Kidney capillary endothelial cell (primary cell): Measurements from ENCODE around the gene CCDC183.
A peak's percentile ranks its signal among the peaks of the same experiment; 100 is the strongest.
"Not testable (repeated sequence)": the region's sequence is repeated elsewhere in the genome, so short reads cannot be mapped to it uniquely, and the experiment has no call there.

ENCODE experiments used
- DNase-seq: peaks from one replicate; pipeline ENCODE4 v3.0.0-alpha.2; 2018; ENCODE audit warnings: low spot score

The CCDC183 gene

DNA sequence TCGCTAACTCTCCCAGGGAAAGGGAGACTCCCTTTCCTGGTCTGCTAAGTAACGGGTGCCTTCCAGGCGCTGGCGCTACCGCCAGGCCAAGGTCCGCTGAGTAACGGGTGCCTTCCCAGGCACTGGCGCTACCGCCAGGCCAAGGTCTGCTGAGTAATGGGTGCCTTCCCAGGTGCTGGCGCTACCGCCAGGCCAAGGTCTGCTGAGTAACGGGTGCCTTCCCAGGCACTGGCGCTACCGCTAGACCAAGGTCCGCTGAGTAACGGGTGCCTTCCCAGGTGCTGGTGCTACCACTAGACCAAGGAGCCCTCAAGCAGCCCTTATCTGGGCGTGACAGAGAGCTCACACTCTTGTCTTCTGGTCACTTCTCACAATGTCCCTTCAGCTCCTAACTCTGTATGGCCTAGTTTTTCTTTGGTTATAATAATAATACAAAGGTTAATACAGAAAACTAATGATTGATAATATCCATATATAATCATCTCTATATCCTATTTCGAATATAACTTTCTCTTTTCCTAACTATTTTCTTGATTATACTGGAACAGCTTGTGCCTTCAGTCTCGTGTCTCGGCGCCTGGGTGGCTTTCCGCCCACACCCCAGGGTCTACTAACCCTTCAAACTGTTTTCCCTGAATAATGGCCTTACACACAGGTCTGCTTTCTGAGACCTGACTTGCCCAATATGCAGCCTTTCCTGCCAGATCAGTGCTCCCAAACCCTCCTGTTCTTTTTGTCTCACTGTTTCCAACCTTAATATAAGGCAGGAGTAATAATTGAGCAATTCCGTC, 10.4 kb upstream of the CCDC183 start:
- not testable (repeated sequence) for DNase-seq

DNA sequence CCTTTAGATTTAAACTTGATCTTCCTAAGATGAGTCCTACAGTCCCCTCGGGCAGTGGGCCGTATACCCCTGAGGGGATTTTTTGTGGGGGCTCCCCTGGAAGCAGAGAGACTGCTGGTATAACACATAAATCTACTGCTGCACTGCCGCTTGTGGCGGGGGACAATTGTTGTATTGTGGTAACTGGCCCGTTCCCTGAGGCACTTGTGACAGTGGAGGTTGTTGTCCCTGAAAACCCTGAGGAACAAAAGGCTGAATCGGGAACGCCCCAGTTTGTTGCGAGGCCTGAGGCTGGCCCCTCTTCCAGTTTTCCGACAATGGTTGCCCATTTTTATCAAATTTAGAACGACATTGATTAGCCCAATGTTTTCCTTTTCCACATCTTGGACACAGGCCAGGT, 9.7 kb upstream of the CCDC183 start:
- no peak for DNase-seq

DNA sequence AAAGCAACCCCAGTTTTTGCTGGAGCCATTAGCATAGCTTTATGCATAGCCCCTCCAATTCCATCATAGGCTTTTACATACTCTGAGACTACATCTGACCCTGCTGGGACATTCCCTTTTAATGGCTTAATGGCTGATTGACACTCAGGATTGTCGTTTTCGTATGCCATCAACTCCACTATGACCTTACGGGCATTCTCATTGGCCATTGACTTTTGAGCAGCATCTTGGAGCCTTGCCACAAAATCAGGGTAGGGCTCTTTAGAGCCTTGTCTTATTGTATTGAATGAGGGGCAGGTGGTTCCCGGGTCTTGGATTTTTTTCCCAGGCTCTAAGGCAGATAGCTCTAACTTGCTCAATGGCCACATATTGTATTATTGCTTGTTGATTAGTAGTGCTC, 9.2 kb upstream of the CCDC183 start:
- DNase-seq: not testable (repeated sequence)

DNA sequence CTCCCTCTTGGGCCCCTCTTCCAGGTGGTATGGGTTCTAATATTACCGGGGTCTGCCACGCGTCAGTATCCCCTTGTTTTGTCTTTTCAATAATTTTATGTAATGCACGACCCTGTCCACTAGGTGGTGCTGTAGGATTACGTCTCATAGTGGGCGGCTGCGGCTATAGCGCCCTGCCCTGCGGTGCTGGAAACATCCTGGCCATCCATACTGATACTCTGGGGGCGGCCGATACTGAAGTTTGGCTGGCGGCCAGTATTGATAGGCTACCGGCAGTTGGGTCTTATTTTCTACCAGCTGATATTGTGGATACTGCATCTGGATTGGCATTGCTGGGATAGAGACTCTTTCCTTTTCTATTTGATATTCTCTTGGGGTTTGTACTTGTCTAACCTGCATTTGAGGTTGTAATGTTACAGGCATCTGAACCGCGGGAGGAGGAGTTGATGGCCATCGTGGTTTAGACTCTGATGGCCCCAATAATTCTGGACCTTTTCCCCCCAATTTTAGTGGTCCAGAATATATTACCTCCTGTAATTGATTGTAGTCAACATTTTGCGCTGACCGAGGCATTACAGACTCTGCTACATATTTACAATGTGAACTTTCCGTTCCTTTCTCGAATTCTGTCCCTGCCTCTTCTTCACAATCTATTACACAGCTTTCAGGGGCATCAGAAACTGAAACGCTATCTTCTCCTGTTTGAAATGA, 8.3 kb upstream of the CCDC183 start:
- peak; percentile 69 for DNase-seq

DNA sequence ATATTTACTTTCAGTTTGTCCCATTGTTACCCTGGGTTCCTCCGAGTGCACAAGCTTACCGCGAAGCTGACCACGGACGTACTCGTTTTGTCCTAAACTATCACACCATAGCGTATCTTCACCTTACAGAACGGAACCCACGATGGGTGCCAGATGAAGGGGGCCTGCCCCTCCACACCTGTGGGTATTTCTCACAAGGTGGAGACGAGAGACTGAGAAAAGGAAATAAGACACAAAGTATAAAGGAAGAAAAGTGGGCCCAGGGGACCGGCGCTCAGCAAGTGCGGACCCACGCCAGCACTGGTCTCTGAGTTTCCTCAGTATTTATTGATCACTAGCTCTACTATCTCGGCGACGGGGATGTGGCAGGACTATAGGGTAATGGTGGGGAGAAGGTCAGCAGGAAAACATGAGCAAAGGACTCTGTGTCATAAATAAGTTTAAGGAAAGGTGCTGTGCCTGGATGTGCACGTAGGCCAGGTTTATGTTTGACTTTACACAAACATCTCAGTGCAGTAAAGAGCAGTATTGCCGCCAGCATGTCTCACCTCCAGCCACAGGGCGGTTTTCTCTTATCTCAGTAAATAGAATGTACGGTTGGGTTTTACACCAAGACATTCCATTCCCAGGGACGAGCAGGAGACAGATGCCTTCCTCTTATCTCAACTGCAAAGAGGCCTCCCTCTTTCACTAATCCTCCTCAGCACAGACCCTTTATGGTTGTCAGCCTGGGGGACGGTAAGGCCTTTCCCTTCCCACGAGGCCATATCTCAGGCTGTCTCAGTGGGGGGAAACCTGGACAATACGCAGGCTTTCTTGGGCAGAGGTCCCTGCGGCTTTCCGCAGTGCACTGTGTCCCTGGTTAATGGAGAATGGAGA, 7.3 kb upstream of the CCDC183 start:
- not testable (repeated sequence) for DNase-seq

DNA sequence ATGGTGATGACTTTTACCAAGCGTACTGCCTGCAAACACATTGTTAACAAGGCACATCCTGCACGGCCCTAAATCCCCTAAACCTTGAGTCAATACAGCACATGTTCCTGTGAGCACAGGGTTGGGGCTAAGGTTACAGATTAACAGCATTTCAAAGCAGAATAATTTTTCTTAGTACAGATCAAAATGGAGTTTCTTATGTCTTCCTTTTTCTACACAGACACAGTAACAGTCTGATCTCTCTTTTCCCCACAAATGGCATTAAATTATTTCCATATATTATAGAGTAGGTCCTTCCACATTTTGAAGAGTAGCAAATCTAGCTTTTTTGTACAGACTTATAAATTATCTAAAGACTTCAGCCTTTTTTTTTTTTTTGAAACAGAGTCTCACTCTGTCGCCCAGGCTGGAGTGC, 6.6 kb upstream of the CCDC183 start:
- DNase-seq: no peak

DNA sequence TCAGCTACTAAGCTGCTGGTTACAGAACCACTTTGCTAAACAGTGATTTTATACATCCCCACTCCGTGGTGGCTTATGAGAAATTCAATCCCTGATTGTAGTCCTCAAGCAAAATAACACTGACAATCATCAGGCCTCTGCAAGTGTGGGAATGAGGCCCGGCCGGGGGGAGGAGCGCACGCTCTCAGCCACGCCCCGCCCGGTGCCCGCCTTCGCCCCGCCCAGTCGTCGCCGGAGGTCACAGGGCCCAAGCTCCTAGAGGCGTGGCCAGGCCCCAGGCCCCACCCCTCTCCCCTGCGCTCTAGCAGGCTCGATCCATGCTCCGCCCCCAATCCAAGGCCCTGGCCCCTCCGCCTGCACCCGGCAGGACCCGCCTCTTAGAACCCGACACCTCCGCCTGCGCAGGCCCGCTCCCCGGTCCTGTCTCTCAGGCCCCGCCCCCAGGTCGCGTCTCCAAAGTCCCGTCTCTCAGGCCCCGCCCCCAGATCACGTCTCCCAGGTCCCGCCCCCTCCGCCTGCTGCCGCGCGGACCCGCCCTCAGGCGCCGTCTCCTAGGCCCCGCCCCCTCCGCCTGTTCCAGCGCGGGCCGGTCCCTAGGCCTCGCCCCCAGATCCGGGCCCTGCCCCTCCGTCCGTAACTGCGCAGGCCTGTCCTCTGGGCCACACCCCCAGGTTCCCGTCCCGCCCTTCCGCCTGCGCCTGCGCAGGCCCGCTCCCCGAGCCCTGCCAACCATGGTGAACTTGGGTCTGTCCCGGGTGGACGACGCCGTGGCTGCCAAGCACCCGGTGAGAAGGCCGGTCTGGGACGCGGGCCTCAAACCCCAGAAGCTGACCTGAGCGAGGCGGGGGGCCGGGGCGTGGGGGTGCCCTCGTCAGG, 5.3 kb upstream of the CCDC183 start, which contains the start of gene TMEM141:
TMEM141 (plus strand) TSS at position 705 of the 876 bp plus-strand sequence; CDS start at position 732, 27 bp downstream.
- peak; percentile 99 for DNase-seq

DNA sequence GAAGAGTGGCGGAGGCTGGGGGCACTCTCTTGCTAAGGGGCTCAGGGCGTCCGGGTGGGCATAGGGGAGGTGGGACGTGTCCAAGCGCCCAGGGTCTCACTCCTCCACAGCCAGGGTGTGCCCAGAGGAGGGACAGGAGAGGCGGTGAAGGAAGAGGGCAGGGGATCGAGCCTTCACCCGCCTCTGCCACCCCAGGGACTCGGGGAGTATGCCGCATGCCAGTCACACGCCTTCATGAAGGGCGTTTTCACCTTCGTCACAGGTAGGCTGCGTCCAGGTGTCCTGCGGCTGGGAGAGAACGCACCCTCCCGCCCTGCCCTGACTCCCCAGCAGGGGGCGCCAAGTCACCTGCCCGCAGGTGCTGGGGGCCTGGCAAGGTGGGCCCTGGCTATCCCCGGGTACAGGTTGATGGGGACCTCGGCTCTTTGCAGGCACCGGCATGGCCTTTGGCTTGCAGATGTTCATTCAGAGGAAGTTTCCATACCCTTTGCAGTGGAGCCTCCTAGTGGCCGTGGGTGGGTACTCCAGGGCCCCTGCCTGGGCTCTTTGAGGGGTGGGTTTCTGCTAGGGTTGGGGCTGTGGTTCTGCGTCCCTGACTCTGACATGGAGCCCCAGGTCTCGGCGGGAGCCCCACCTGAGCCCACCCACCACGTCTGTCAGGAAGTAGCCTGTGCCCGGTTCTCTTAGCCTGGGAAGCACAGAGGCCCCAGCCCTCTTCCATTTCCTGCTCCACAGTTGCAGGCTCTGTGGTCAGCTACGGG, 4.4 kb upstream of the CCDC183 start:
- DNase-seq: no peak

DNA sequence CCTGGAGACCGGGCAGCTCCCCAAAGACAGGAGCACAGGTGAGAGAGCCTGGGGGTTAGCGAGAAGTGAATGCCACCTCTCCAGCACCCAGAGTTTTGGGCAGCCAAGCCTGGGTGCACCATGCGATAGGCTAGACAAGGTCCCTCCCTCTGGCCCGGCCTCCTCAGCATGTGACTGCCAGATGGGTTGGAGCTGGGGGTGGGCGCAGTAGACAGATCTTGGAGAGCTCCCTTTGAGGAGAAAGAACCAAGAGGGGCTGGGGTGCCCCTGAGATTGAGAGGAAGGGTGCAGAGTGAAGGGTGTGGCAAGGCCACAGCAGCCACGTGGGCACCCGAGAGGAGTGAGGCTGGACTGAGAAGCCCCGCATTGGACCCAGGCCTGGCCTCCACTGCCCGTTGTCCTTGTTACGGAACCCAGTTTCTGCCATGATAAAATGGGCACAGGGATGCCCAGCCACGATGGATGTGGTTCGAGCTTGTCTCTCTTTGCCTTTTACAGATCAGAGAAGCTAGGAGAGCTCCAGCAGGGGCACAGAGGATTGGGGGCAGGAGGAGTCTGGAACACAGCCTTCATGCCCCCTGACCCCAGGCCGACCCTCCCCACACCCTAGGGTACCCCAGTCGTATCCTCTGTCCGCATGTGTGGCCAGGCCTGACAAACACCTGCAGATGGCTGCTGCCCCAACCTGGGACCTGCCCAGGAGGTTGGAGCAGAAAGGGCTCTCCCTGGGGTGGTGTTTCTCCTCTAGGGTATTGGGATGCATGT, 3.6 kb upstream of the CCDC183 start:
- DNase-seq: no peak

DNA sequence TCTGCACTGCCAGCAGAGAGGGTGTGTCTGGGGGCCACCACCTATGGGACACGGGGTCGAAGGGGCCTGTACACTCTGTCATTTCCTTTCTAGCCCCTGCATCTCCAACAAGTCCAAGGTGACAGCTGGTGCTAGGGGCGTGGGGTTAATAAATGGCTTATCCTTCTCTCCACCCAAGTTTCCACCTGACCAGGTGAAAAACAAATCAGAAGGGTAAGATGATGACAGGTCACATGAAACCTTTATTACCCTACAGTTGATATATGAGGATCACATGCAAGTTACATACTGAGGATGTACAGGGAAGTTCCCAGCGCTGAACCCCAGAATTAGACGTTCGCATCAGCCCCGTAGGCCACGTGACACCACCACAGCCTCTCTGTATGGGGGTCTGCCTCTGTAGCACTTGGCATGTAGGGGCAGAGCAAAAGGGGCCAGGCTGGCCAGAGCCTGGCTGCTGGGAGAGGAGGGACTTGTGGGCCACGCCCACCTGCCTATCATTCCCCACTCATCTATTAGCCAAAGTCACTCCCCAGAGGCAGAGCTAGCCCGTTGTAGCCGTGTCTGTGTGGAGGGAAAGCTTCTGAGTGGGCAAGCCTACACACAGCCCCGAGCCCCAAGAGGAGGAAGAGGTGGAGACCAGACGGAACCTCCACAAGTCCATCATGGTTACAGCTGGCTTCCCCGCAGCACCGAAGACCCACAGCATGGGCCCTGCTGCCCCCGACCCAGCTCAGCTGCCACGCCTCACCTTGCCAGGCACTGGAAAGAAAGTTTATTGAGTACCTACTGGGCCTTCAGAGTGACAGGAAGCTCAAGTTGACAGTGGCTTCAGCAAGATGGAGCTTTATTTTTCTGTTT, 2.8 kb upstream of the CCDC183 start:
- no peak for DNase-seq

DNA sequence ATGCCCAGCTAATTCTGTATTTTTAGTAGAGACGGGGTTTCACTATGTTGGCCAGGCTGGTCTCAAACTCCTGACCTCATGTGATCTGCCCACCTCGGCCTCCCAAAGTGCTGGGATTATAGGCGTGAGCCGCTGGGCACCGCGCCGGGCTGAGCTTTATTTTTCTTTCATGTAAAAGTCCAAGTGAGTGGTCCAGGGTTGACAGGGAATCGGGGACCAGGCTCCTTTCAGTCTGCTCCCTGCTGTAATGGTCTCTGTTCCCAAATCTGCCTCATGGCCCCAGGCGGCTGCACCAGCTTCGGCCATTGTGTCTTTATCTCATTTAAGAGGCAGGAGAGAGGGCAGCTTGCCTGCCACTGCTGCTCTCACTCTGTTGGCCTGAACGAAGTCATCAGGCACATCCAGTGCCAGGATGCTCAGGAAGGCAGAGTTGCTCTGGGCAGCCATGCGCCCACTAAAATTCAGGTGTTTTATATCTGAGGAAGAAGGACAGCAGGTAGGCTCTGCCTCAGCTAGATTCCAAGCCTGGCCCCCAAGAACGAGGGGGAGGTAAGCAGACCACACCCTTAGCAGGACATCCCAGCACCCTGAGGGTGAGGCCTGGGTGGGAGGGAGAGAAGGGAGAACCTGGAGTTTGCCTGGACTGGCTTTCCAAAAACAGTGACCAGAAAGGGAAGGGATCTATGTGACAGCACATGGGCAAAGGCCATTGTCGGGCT, 1.7 kb upstream of the CCDC183 start:
- DNase-seq: no peak

DNA sequence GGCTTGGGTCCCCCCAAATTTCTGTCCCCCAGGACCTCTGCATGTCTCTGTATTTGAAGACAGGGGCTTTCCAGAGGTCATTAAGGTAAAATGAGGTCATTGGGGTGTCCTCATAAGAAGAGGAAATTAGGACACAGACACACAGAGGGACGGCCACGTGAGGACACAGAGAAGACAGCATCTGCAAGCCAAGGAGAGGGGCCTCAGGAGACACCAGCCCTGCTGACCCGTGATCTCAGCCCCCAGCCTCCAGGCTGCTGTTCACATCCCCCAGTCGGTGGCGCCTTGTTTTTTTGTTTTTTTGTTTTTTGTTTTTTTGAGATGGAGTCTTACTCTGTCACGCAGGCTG, 1.2 kb upstream of the CCDC183 start:
- no peak for DNase-seq

DNA sequence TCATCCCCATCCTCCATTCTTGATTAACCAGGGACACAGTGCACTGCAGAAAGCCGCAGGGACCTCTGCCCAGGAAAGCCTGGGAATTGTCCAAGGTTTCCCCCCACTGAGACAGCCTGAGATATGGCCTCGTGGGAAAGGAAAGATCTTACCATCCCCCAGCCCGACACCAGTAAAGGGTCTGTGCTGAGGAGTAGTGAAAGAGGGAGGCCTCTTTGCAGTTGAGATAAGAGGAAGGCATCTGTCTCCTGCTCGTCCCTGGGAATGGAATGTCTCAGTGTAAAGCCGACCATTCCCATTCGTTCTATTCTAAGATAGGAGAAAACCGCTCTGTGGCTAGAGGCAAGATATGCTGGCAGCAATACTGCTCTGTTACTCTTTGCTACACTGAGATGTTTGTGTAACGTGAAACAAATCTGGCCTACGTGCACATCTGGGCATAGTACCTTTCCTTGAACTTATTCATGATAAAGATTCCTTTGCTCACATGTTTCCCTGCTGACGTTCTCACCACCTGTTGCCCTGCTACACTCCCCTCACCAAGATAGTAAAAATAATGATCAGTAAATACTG, 723 bp downstream of the CCDC183 start:
- not testable (repeated sequence) for DNase-seq

DNA sequence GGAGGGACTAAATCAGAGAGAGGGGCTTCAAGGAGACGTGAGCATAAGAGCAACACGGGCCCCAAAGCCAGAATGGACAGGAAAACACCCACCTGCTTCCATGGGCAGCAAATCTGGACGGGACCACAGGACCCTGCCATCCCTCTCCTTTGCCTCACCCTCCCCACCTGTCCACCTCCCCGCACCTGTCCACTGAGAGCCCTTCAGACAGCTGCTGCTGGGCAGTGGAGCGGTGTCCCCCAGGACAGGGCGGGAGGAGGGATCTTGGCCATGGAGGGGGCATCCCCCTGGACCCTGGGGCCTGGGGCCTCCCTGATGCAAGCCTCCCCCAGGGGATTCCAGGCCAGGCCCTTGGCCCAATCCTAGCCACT, 2.6 kb downstream of the CCDC183 start:
- DNase-seq: no peak

DNA sequence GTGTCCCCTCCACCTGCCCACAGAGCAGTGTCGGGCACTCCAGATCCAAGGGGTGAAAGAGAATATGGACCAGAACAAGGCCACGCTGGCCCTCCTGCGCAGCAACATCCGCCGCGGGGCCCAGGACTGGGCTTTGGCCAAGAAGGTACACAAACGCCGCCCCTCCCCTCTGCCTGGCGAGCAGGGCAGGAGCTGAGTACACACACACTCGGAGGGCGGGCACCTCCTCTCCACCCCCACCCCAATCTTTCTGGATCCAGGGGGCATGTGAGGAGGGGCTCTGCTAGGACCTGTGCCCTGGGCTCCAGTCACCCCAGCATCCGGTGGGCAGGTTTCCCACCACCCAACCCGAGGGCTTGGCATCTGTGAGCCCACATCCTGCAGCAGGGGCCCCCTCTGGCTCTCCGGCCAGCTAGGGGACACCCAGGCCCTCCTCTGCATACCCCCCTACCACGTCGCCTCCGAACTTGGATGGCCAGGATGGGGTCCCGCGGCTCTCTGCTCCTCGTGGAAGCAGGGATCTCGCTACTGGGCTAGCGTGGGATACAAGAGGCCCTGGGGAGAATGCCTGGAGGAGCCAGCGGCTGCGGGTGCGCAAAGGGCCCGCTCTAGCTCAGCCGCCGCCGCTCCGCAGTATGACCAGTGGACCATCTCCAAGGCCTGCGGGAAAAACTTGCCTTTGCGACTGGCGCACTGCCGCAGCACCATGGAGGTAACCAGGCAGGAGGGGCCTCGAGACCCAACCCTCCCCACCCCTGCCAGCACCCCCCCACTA, 3.1 kb downstream of the CCDC183 start:
- no peak for DNase-seq

DNA sequence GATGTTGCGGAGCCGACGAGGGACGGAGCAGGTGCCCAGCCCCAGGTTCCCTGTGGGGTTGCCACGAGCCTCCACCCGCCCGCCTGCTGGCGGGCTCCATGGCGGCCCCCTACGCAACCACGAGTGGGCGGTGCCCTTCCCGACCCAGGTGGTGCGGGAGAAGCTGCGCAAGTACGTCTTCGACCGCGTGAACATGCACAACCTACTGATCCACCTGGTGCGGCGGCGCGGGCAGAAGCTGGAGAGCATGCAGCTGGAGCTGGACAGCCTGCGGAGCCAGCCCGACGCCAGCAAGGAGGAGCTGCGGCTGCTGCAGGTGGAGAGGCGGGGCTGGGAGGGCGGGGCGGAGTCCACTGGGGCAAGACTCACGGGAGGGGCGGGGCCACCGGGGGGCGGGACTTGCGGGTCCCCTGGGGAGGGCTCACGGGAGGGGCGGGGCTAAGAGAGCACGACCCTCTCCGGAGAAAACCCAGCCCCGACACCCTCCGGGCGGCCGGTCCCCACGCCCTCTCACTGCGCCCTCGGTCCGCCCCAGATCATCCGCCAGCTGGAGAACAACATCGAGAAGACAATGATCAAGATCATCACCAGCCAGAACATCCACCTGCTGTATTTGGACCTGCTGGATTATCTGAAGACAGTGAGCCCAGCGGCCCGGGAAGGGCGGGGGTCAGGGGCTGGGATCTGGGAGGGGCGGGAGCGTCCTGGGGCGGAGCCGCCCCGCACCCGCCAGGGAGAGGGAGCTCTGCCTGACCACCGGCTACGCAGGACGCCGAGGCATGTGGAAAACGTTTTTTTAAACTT, 3.9 kb downstream of the CCDC183 start:
- no peak for DNase-seq
